ENCODE results near the gene ZFPL1. TPM values are rescaled to one million over a fixed set of nuclear protein-coding genes. Genes with fewer than 3 reads are reported as not detected.

The ZFPL1 gene
- total and polyA plus RNA-seq, 10 of the 15 experiments (the other 5 are each of a cell fraction or from before 2014, with no cell fraction given): 2.2 to 37.8 (median 27.0) TPM

DNA sequence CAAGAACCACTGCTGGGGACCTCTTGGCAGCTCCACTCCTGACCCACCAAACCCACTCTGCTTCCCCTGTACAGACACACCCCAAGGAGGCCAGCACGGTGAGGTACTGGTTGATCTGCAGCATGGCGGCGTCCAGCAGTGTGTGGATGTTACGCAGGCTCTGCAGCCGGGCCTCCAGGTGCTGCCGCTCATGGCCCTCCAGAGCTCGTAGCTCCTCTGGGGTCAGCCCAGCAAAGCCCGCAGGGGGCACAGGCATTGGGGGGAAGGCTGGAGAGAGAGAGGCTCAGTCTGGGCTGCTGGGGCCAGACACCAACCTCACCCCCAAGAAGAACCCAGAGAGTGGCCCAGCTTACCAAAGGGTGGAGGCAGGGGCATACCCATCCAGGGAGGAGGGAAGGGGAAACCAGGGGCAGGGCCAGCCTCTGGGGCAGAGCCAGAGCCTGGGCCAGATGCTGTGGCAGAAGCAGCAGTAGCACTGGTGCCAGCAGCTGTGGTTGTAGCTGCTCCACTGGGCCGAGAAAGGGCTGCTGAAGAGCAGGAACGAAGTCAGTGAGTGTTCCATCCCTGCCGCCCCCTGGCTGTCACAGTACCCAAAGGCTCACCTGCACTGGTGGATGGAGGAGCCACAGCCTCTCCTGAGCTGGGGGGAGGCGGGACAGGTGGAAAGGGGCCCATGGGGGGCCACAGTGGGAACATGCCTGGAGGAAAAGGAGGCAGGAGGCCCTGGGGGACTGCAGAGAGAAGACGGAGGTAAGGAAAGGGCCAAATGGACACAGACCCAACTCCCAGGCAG, 45.8 kb downstream of the ZFPL1 start:
- no peak for TF ChIP-seq RELA (IDR thresholded peaks at IDR 0.05; ENCODE audit: borderline replicate concordance, partially characterized antibody)
- TF ChIP-seq, protein P1, sequence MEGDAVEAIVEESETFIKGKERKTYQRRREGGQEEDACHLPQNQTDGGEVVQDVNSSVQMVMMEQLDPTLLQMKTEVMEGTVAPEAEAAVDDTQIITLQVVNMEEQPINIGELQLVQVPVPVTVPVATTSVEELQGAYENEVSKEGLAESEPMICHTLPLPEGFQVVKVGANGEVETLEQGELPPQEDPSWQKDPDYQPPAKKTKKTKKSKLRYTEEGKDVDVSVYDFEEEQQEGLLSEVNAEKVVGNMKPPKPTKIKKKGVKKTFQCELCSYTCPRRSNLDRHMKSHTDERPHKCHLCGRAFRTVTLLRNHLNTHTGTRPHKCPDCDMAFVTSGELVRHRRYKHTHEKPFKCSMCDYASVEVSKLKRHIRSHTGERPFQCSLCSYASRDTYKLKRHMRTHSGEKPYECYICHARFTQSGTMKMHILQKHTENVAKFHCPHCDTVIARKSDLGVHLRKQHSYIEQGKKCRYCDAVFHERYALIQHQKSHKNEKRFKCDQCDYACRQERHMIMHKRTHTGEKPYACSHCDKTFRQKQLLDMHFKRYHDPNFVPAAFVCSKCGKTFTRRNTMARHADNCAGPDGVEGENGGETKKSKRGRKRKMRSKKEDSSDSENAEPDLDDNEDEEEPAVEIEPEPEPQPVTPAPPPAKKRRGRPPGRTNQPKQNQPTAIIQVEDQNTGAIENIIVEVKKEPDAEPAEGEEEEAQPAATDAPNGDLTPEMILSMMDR (IDR thresholded peaks at IDR 0.05 in 2 of 3, conservative IDR thresholded peaks at IDR 0.05 in 1 of 3; ENCODE audit: control insufficient read depth in 2 of 3, extremely low read depth in 1 of 3, insufficient read depth in 1 of 3, low read depth in 3 of 3, low read length in 3 of 3): 0 out of 6 replicates have a peak, but pooled peaks of 2 of the 3 experiments have one; percentile 0 to 18
- no peak for TF ChIP-seq CBFB (IDR thresholded peaks at IDR 0.05; ENCODE audit: low read depth)
- 0 out of 2 replicates have a peak, but pooled peaks have one; percentile 35 for TF ChIP-seq POLR2AphosphoS5 (IDR thresholded peaks at IDR 0.05; ENCODE audit: low read length)
- TF ChIP-seq POLR2AphosphoS2 (IDR thresholded peaks at IDR 0.05; ENCODE audit: low read depth, low read length): 0 out of 2 replicates have a peak, but pooled peaks have one; percentile 29
- peak; percentile 59 for TF ChIP-seq POLR2A (IDR thresholded peaks at IDR 0.05; ENCODE audit: low read depth, low read length)
- H3K4me1 ChIP-seq (ENCODE audit: control insufficient read depth, insufficient read depth, low read length): peaks cover 18% of the 10 kb centered on the region

More for the DNA sequence above, 45.8 kb downstream of the ZFPL1 start:
- H3K36me3 ChIP-seq (ENCODE audit: control insufficient read depth in 2 of 2, insufficient read depth in 2 of 2, low read length in 1 of 2): peaks cover 29 to 42% of the 10 kb centered on the region in 2 experiments
- H2AFZ ChIP-seq (ENCODE audit: control insufficient read depth, low read depth, low read length): no peak overlapping the region
- no peaks in the 10 kb centered on the region for H3K9me3 ChIP-seq (replicated peaks; ENCODE audit: control insufficient read depth, insufficient read depth, low read length)
- peaks cover 38% of the 10 kb centered on the region for H3K79me2 ChIP-seq (ENCODE audit: control insufficient read depth, insufficient read depth, low read length)
- ChIA-PET SMC1A (ENCODE audit: uncharacterized antibody, unreplicated experiment) (no interaction called here), CTCF (interaction anchor here (2.2 to 6.7 kb wide), 2 partner anchors 9 to 12 kb away, joined by 12 to 40 read pairs; partner anchors contain the start of genes FAU, MRPL49 and ZNHIT2), RAD21 (ENCODE audit: unreplicated experiment) (interaction anchor here (1.7 to 2.4 kb wide), 2 partner anchors 8 to 12 kb away, joined by 5 to 9 read pairs; partner anchors contain the start of genes FAU, MRPL49 and ZNHIT2), POLR2A (interaction anchor here (1.2 to 1.4 kb wide), 2 partner anchors 8 to 9 kb away, joined by 3 to 6 read pairs; partner anchors contain the start of genes FAU and MRPL49)
- intact Hi-C loops (cut with micrococcal nuclease; ENCODE audit: unreplicated experiment): loop anchor here (5.0 to 10.0 kb wide), 2 partner anchors 52 to 125 kb away; partner anchors contain the start of gene CAPN1
- 75% methylated on average over 13 of the region's 13 CpGs for WGBS (ENCODE audit: insufficient coverage, insufficient replicate concordance, low lambda C conversion rate, missing lambda C conversion rate)
- ATAC-seq (no peak), DNase-seq (ENCODE audit: low read depth, low spot score) (no peak), FAIRE-seq (no peak)
- in situ Hi-C loops (cut with MboI): no loop called here
- no peak overlapping the region for H3K4me2 ChIP-seq (ENCODE audit: control insufficient read depth, insufficient read depth)
- H3K27ac ChIP-seq (ENCODE audit: control insufficient read depth, insufficient read depth): no peak overlapping the region
- H4K20me1 ChIP-seq (ENCODE audit: control insufficient read depth, insufficient read depth): 0 out of 2 replicates have a peak, but pooled peaks cover 4% of the 10 kb centered on the region
- H3K9ac ChIP-seq (ENCODE audit: control insufficient read depth, insufficient read depth, low read length): no peak overlapping the region
- no peaks in the 10 kb centered on the region for H3K27me3 ChIP-seq (replicated peaks in 1 of 2; ENCODE audit: control insufficient read depth in 2 of 2, insufficient read depth in 2 of 2, low read length in 1 of 2)
- no peak overlapping the region for H3K4me3 ChIP-seq
- BruUV-seq (replicated peaks): no TSS peak

Data from GM12878 (cell line).